Esophagus muscularis mucosa (tissue), 4 donors: ENCODE results near the gene TMEM234.

Experiments
- CTCF ChIP-seq, 3 experiments: fragments of 200-600 bp in 2 of 3; fragments of 450-650 bp in 1 of 3; sonication (generic) in 2 of 3; IDR thresholded peaks; one replicate each; pipeline ENCODE4 v1.5.1; 2017 to 2019; ENCODE audit warnings: antibody characterized with exemption in 3 of 3, mild to moderate bottlenecking in 2 of 3, moderate library complexity in 1 of 3
- EP300 ChIP-seq: sonication (generic); formaldehyde crosslinking; IDR thresholded peaks from one replicate; pipeline ENCODE4 v1.6.1; 2017; ENCODE audit warnings: antibody characterized with exemption
- POLR2A ChIP-seq: fragments of 450-650 bp; IDR thresholded peaks from one replicate; pipeline ENCODE4 v1.6.1; 2017; ENCODE audit warnings: antibody characterized with exemption, moderate library complexity, mild to moderate bottlenecking, low read depth

DNA sequence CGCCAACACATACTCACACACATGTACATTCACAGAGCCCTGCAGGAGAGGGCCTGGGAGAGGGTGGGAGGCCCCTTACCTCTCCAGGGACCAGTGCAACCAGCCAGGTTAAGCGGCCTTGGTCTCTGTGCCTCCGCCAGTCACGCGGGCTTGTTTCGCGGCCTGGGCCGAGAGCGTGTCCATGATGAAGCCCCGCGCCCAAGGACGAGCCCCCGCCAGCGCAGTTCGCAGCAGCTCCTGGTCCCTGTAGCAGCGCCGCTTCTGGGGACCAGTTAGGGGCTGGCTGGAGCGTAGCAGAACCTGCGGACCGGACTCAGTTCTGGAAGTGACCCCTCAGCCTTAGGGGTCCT lies 17.6 kb upstream of the TMEM234 start:
- TF ChIP-seq EP300, result no peak
- no peak for TF ChIP-seq CTCF (IDR thresholded peaks at IDR 0.05)
- TF ChIP-seq POLR2A, result no peak
